Esophagus muscularis mucosa (tissue), 4 donors: ENCODE measurements around the gene AGTR2. TPM values are rescaled to one million over a fixed set of nuclear protein-coding genes. Genes with fewer than 3 reads are reported as not detected.
"Not testable (repeated sequence)": the region's sequence is repeated elsewhere in the genome, so short reads cannot be mapped to it uniquely, and the experiment has no call there.

Source experiments
- DNase-seq: peaks from one replicate; pipeline ENCODE4 v3.0.0-alpha.2; 2017; ENCODE audit errors: extremely low spot score
- H3K27ac ChIP-seq, 4 donors: fragments of 200-600 bp; sonication (generic); replicated peaks in 1 of 4; 1 replicate in 3 of 4; 2 replicates in 1 of 4; pipeline ENCODE4 v1.5.1; 2016 to 2019; ENCODE audit warnings: mild to moderate bottlenecking in 1 of 4
- H3K27me3 ChIP-seq, 4 donors: fragments of 200-600 bp; sonication (generic); one replicate each; pipeline versions ENCODE4 v1.5.1 to v1.6.0; 2016 to 2019
- H3K36me3 ChIP-seq, 4 donors: fragments of 200-600 bp; sonication (generic); one replicate each; pipeline ENCODE4 v1.5.1; 2016 to 2019
- H3K4me1 ChIP-seq, 4 donors: fragments of 200-600 bp; sonication (generic); one replicate each; pipeline ENCODE4 v1.5.1; 2016 to 2019
- H3K4me3 ChIP-seq, 4 donors: fragments of 200-600 bp; sonication (generic); 1 replicate in 2 of 4; 2 replicates in 2 of 4; pipeline ENCODE4 v1.5.1; 2016 to 2019; ENCODE audit warnings: mild to moderate bottlenecking in 4 of 4, moderate library complexity in 1 of 4
- H3K9me3 ChIP-seq, 4 donors: fragments of 200-600 bp; sonication (generic); 1 replicate in 3 of 4; 2 replicates in 1 of 4; pipeline ENCODE4 v1.5.1; 2016 to 2019
- EP300 ChIP-seq: sonication (generic); formaldehyde crosslinking; IDR thresholded peaks from one replicate; pipeline ENCODE4 v1.6.1; 2017; ENCODE audit warnings: antibody characterized with exemption
- POLR2A ChIP-seq: fragments of 450-650 bp; IDR thresholded peaks from one replicate; pipeline ENCODE4 v1.6.1; 2017; ENCODE audit warnings: antibody characterized with exemption, moderate library complexity, mild to moderate bottlenecking, low read depth
- WGBS: methylation state at CpG from one replicate; pipeline ENCODE4 v1.1.5; 2018; 5-methylcytosine and 5-hydroxymethylcytosine counted together
- intact Hi-C: fragments of 100-400 bp; cut with DNase I; formaldehyde crosslinking; loops from one replicate; pipeline ENCODE4 v1.15.1; 2023
- total RNA-seq, 4 donors: library from RNA; depleted of rRNA; stranded (reverse); fragments of >200 nt; gene quantifications; one replicate each; pipeline versions ENCODE4 v1.1.0 to v1.2.1, GENCODE V29; 2016

AGTR2 gene
- total RNA-seq, 4 donors from 2014 or later = not detected

DNA sequence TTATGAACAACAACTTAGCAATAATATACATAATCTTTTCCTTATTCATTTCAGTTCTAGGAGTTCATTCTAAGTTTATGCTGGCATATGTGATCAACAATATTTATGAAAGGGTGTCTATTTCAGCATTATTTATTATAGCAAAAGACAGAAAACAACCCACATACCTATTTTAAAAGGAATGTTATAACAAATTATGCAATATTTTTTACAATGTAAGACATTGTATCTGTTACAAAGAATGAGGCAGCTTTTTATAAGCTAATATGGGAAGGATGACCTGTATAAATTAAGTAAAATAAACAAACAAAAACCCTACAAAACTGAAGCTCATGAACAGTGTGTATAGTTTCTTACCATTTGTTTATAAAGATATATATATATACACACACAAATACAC lies 42.7 kb downstream of the AGTR2 start:
- DNase-seq = no peak
- Histone ChIP-seq H3K4me3 (no peak overlapping the region), H3K36me3 (no peaks in the 10 kb centered on the region), H3K4me1 (no peaks in the 10 kb centered on the region), H3K9me3 (no peaks in the 10 kb centered on the region), H3K27ac (no peak overlapping the region), H3K27me3 (no peaks in the 10 kb centered on the region)
- TF ChIP-seq POLR2A (no peak), EP300 (no peak)
- intact Hi-C loops = no loop called here

GRCh38 chrX:116217080-116217479 lies 46.5 kb downstream of the AGTR2 start:
- intact Hi-C loops, H3K36me3 ChIP-seq, DNase-seq, H3K27ac ChIP-seq, H3K9me3 ChIP-seq, H3K4me1 ChIP-seq, H3K4me3 ChIP-seq, H3K27me3 ChIP-seq: not testable (repeated sequence)
- WGBS = 65% methylated on average over 2 of the region's 2 CpGs
